HUES64 (cell line): ENCODE measurements around the gene DAND5.

Experiments used
- H3K27ac ChIP-seq: 2 replicates; pipeline ENCODE4 v1.7.0; 2013; ENCODE audit warnings: low read depth, low read length, inconsistent platforms
- H3K27me3 ChIP-seq: 2 replicates; pipeline ENCODE4 v1.6.1; 2013; ENCODE audit warnings: mild to moderate bottlenecking, low read length; ENCODE audit not compliant: insufficient read depth
- H3K36me3 ChIP-seq: 2 replicates; pipeline ENCODE4 v1.6.1; 2013; ENCODE audit warnings: mild to moderate bottlenecking, low read length; ENCODE audit not compliant: insufficient read depth
- H3K4me1 ChIP-seq: 2 replicates; pipeline ENCODE4 v1.6.1; 2013; ENCODE audit warnings: mild to moderate bottlenecking, low read length, moderate library complexity; ENCODE audit not compliant: insufficient read depth
- H3K4me3 ChIP-seq: 2 replicates; pipeline ENCODE4 v1.5.1; 2013; ENCODE audit warnings: mild to moderate bottlenecking, low read length, moderate library complexity
- H3K9ac ChIP-seq: 2 replicates; pipeline ENCODE4 v1.6.1; 2013; ENCODE audit warnings: mild to moderate bottlenecking, low read depth, low read length
- H3K9me3 ChIP-seq: 2 replicates; pipeline ENCODE4 v1.6.1; 2013; ENCODE audit warnings: low read depth, low read length; ENCODE audit not compliant: insufficient read depth
- WGBS: fragments of 150-250, 120-280 bp; methylation state at CpG from one replicate; pipeline ENCODE4 v1.1.7; 2013; ENCODE audit warnings: missing lambda C conversion rate; 5-methylcytosine and 5-hydroxymethylcytosine counted together

DAND5 gene

GRCh38 chr19:13007292-13008045 is 38.1 kb downstream of the DAND5 start:
- no peaks in the 10 kb centered on the region for H3K36me3 ChIP-seq
- H3K4me1 ChIP-seq, result no peaks in the 10 kb centered on the region
- H3K27me3 ChIP-seq, result peaks cover 100% of the 10 kb centered on the region
- 79% methylated on average over 17 of the region's 17 CpGs for WGBS
- peaks cover 5% of the 10 kb centered on the region; the same call in 1 of the 2 replicates for H3K9me3 ChIP-seq
- H3K9ac ChIP-seq, result no peak overlapping the region
- no peak overlapping the region for H3K4me3 ChIP-seq
- no peak overlapping the region for H3K27ac ChIP-seq

DNA sequence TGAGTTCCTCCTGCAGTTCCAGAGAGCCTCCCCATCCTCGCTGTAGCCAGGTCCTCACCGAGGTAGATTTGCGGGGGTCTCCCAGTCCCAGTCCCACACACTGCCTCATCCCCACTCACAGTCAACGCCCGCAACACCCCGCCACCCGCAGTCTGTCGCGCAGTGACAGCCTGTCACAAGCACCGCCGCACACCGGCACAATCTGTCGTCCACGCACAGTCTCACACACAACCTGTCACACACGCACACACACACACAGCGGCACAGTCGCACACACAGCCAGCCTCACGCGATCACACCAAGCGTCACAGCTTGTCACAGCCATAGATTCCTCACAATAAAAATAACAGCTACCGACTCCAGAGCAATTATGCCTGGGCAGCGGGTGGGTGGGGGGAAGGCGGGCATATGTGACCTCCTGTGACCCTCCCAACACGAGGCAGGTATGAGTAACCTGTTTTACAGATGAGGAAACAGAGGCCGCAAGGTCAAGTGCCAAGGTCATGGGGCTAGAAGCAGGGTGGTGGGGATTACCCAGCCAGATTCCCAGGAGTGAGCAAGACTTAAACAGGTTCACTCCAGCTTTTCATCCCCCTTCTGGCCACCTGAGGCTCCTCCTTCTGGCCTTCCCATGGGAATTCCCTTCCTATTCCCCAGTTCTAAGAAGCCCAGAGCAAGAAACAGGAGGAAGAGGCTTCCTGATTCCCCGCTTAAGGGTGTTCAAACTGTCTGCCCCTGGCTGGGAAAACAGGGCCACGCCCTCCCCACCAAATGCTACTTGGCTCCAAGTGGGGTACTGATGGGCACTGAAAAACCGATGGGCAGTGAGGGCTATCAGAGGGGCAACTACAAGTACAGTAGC is 39.8 kb downstream of the DAND5 start:
- WGBS, result 68% methylated on average over 28 of the region's 28 CpGs
- Histone ChIP-seq H3K9me3 (peaks cover 5% of the 10 kb centered on the region; the same call in 1 of the 2 replicates), H3K4me1 (peaks cover 14% of the 10 kb centered on the region), H3K27me3 (peaks cover 100% of the 10 kb centered on the region), H3K36me3 (no peaks in the 10 kb centered on the region), H3K9ac (no peak overlapping the region), H3K27ac (no peak overlapping the region), H3K4me3 (no peak overlapping the region)

DNA sequence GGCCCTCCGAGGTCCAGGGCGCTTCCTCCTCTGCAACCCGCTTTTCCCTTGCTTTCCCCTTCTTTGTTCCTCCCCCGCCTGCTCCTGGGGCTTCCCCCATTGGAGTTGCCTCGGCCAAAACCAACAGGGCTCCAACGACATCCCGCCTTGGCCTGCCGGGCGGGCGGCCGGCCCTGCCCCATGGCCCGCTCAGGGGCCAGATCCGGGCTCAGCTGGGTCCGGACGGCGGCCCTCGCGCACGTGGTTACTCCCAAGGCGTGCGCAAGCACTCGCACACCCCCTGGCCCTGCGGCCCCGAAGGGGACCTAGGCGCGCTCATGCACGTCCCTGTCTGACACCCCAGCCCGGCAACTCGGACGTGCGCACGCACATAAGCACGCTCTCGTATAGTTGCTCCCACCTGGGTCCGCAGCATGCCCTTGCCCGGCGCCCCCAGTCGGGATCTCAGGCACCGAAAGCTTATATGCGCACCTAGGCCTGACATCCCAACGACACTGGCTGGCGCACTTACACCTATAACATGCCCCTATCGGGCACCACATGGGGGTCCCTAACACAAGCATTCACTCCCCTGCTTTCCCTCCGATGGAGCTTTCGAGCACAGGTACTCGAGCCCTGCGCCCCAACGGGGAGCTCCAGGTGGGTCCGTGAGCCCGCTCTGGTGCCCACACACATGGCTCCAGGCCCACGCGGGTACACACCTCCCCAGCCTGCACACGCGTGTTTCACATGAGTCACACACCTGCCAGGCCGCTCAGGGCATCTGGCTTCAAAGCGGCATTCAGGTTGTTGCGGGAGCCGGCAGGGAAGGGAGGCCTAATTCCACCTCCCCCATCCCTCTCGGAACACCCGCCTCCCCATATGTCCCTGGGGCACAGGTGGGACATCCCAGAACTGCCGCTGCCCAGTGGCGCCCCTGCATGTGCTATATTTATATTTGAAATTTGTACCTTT is 40.9 kb downstream of the DAND5 start:
- Histone ChIP-seq H3K27me3 (peaks cover 100% of the 10 kb centered on the region), H3K9me3 (peaks cover 5% of the 10 kb centered on the region; the same call in 1 of the 2 replicates), H3K4me1 (peaks cover 14% of the 10 kb centered on the region), H3K36me3 (no peaks in the 10 kb centered on the region), H3K27ac (no peak overlapping the region), H3K4me3 (peak overlapping the region; percentile 14; the same call in 1 of the 2 replicates), H3K9ac (no peak overlapping the region)
- 2% methylated on average over 60 of the region's 62 CpGs for WGBS

DNA sequence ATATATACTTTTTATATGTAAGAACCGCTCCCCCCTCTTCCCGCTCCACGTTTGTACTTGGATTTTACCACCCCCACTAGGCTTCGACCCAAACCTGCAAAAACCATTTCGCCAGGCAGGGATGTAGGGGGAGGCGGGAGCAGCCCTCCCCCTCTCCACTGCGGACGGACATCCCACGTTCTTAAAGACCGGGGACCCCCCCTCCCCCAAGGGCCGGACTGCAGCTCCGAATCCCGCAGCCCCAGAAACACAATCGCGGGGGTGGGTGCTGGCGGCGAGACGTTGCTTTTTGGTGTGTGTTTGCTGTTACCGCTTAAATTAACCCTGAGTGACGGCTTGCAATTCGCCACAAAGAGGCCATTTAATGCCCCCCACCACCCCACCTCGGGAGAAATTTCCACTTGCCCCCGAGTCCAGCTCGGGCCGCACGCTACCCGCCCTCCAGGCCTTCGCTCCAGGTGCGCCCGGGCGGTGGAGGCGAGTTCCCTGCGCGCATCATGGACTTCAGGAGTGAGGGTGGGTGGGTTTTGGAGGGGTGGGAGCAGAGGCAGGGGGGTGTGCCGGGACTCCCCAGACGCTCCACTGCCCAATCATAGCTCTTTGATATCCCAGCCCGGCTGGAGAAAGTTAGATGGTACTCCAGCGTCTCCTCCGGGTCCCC is 41.7 kb downstream of the DAND5 start:
- Histone ChIP-seq H3K9ac (no peak overlapping the region), H3K4me3 (no peak overlapping the region), H3K9me3 (peaks cover 5% of the 10 kb centered on the region; the same call in 1 of the 2 replicates), H3K36me3 (no peaks in the 10 kb centered on the region), H3K27me3 (peaks cover 100% of the 10 kb centered on the region), H3K4me1 (peaks cover 18% of the 10 kb centered on the region), H3K27ac (no peak overlapping the region)
- WGBS, result 6% methylated on average over 36 of the region's 39 CpGs

DNA sequence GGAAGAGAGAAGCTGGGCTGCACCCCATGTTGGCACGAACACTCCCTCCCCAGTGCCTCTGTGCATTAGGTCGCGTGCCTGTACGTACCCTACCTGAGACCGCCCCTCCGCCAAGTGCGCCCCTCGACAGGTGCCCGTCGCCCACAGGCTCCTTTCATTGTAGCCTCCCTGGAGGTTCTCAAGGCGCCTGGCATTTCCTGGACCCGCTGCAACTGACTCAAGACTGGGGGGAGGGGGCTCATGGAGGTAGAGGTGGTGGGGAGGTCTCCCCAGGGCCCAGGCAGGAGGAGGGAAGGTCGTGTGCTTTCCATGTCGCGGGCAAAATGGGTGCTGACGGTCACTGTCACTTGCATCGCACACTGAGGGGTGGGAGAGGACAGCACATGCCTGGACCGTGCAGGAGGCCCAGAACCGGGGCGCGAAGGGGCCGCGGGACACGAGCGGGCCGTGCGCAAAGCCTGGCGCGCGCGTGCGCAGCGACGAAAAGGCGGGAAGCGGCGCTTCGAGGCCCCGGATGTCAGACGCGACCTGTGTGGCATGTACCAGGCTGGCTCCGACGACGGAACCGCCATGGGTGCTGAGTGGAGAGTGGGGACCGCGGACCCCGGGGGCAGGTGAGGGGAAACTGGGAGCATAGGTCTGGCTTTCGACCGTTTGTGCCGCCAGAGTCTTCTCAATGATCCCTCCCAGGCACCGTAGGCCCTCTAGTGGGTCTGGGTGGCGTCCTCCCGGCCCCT is 42.4 kb downstream of the DAND5 start:
- Histone ChIP-seq H3K9me3 (peaks cover 5% of the 10 kb centered on the region; the same call in 1 of the 2 replicates), H3K36me3 (no peaks in the 10 kb centered on the region), H3K4me3 (no peak overlapping the region), H3K27me3 (peaks cover 100% of the 10 kb centered on the region), H3K9ac (no peak overlapping the region), H3K4me1 (peaks cover 25% of the 10 kb centered on the region), H3K27ac (no peak overlapping the region)
- WGBS, result 5% methylated on average over 54 of the region's 54 CpGs

DNA sequence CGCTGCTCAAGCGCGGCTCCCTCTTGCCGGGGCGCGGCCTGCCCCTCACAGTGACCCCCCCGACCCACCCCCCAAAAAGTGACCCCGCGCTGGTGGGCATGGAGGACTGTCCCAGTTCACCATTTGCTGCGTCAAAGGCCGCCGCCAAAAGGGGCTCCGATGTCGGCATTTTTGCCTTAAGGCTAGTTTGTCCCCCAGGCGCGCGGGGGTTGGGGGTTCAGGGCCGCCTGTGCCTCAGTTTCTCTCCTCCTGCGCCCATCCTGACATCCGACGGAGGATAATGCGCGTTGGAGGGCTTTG is 43.0 kb downstream of the DAND5 start:
- peaks cover 5% of the 10 kb centered on the region; the same call in 1 of the 2 replicates for H3K9me3 ChIP-seq
- H3K36me3 ChIP-seq, result no peaks in the 10 kb centered on the region
- H3K27ac ChIP-seq, result no peak overlapping the region
- 6% methylated on average over 23 of the region's 23 CpGs for WGBS
- no peak overlapping the region for H3K4me3 ChIP-seq
- H3K4me1 ChIP-seq, result peaks cover 30% of the 10 kb centered on the region
- no peak overlapping the region for H3K9ac ChIP-seq
- H3K27me3 ChIP-seq, result peaks cover 100% of the 10 kb centered on the region

DNA sequence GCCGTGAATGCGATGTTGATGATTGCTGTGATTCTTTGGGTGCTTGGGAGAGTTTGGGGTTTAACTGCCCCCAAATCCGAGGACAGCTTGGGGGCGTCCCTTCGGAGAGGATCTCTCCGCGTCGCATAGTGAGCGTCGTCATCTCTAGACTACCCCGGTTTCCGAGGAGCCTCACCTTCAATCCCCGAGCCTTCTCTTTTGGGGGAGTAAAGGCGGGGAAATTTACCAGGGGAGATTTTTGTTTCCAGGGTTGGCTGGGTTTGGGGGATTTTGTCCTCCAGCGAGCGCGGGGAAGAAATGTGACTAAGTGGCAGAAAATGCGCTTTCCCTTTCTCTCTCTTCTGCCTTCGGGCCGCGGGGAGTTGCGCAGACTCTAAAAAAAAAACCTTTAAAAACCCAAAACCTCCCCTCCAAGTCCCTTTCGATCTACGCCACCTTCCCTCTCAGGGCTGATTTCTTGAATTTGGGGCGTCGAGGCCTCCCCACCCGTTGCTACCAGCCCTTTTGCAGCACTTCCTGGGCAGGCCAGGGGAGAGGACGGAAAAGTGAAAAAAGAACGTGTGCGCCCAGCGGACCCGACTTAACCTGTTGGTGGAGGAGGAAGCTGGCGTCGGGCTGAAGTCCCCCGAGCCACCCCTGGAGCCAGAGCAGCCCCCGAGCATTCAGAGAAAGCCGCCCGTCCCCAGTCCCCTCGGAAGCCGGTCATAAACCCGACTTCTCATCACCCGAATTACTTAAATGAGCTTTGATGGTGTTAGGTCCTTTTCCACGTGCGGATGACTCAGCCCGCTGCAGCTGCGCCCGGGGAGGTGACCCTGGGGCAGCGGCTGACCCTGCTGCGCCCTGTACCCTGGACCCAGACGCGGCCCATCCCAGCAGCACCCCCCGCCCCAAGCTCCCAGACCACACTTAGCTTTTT is 43.6 kb downstream of the DAND5 start:
- peaks cover 5% of the 10 kb centered on the region; the same call in 1 of the 2 replicates for H3K9me3 ChIP-seq
- peaks cover 100% of the 10 kb centered on the region for H3K27me3 ChIP-seq
- H3K27ac ChIP-seq, result no peak overlapping the region
- 3% methylated on average over 52 of the region's 52 CpGs for WGBS
- H3K4me1 ChIP-seq, result peaks cover 35% of the 10 kb centered on the region
- H3K36me3 ChIP-seq, result no peaks in the 10 kb centered on the region
- peak overlapping the region; percentile 9; the same call in 1 of the 2 replicates for H3K4me3 ChIP-seq
- no peak overlapping the region for H3K9ac ChIP-seq

DNA sequence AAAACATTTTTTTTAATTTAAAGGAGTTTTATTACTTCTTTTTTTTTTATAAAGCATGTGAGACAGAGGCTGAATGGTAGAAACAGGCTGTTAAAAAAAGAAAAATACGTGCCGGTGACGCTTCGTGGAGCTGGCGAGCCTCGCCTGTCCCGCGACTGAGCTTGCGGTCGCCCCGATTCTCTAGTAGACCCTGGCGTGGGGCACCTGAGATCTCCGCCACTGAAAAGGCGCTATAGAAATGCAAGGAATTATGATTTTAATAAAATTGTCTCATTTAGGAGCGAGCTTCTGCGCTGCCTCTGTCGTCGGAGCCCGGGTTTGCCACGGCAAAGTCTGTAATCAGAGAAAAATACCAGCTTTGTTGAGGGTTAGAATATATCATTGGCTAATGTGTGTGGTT is 44.3 kb downstream of the DAND5 start:
- Histone ChIP-seq H3K27ac (no peak overlapping the region), H3K4me1 (peaks cover 41% of the 10 kb centered on the region), H3K9me3 (peaks cover 5% of the 10 kb centered on the region; the same call in 1 of the 2 replicates), H3K27me3 (peaks cover 100% of the 10 kb centered on the region), H3K4me3 (no peak overlapping the region), H3K36me3 (no peaks in the 10 kb centered on the region), H3K9ac (no peak overlapping the region)
- WGBS, result 3% methylated on average over 20 of the region's 20 CpGs

- 1% methylated on average over 35 of the region's 35 CpGs for WGBS
- Histone ChIP-seq H3K9me3 (peaks cover 5% of the 10 kb centered on the region; the same call in 1 of the 2 replicates), H3K4me3 (no peak overlapping the region), H3K9ac (no peak overlapping the region), H3K4me1 (peaks cover 47% of the 10 kb centered on the region), H3K27me3 (peaks cover 100% of the 10 kb centered on the region), H3K27ac (no peak overlapping the region), H3K36me3 (no peaks in the 10 kb centered on the region)
These were observed 44.9 kb downstream of the DAND5 start for GRCh38 chr19:13014101-13014920.
